HG03354 (cell line): Measurements from ENCODE around the gene DOK6.
"Not testable (repeated sequence)": the region's sequence is repeated elsewhere in the genome, so short reads cannot be mapped to it uniquely, and the experiment has no call there.

Experiments
- ATAC-seq: cut with Tn5 transposase; IDR thresholded peaks from one replicate; pipeline ENCODE4 v1.9.1; 2021; ENCODE audit warnings: mild to moderate bottlenecking; ENCODE audit not compliant: unreplicated experiment, poor library complexity, severe bottlenecking

Gene DOK6

GRCh38 chr18:69400253-69400975, at the start of gene DOK6:
TSS of gene DOK6 (plus strand) at chr18:69400888.
- ATAC-seq = peak; percentile 38

GRCh38 chr18:69353023-69353422, 47.7 kb upstream of the DOK6 start:
- no peak for ATAC-seq

GRCh38 chr18:69357590-69357989, 43.1 kb upstream of the DOK6 start:
- no peak for ATAC-seq

GRCh38 chr18:69358212-69358895, 42.3 kb upstream of the DOK6 start:
- no peak for ATAC-seq

- ATAC-seq = not testable (repeated sequence)
These were observed 40.9 kb upstream of the DOK6 start for GRCh38 chr18:69359768-69360167.

GRCh38 chr18:69364930-69365329, 35.8 kb upstream of the DOK6 start:
- no peak for ATAC-seq

GRCh38 chr18:69365658-69366057, 35.0 kb upstream of the DOK6 start:
- ATAC-seq = no peak

- ATAC-seq = no peak
These were observed 33.6 kb upstream of the DOK6 start for GRCh38 chr18:69367104-69367503.

- ATAC-seq = no peak
These were observed 29.0 kb upstream of the DOK6 start for GRCh38 chr18:69371729-69372128.

GRCh38 chr18:69380324-69380723, 20.4 kb upstream of the DOK6 start:
- ATAC-seq = no peak

GRCh38 chr18:69383186-69383585, 17.5 kb upstream of the DOK6 start:
- no peak for ATAC-seq

- ATAC-seq = no peak
These were observed 13.5 kb upstream of the DOK6 start for GRCh38 chr18:69387186-69387585.

GRCh38 chr18:69388222-69388621, 12.5 kb upstream of the DOK6 start:
- ATAC-seq = no peak

GRCh38 chr18:69397096-69397495, 3.6 kb upstream of the DOK6 start:
- ATAC-seq = no peak

GRCh38 chr18:69399253-69399652, 1.4 kb upstream of the DOK6 start:
- ATAC-seq = no peak

- ATAC-seq = peak; percentile 26
These were observed 213 bp downstream of the DOK6 start for GRCh38 chr18:69400976-69401225.

- peak; percentile 23 for ATAC-seq
These were observed 711 bp downstream of the DOK6 start for GRCh38 chr18:69401226-69401971.

GRCh38 chr18:69401972-69402532, 1.4 kb downstream of the DOK6 start:
- no peak for ATAC-seq

- no peak for ATAC-seq
These were observed 1.9 kb downstream of the DOK6 start for GRCh38 chr18:69402533-69402989.

GRCh38 chr18:69408522-69408921, 7.8 kb downstream of the DOK6 start:
- ATAC-seq = no peak

GRCh38 chr18:69411199-69411598, 10.5 kb downstream of the DOK6 start:
- no peak for ATAC-seq
